AG20443 (cell line): ENCODE measurements around the gene PARL.
"Not testable (repeated sequence)": the region's sequence is repeated elsewhere in the genome, so short reads cannot be mapped to it uniquely, and the experiment has no call there.

Source experiments
- DNase-seq: peaks from one replicate; pipeline ENCODE4 v3.0.0; 2012; ENCODE audit warnings: low spot score, mixed read lengths

The PARL gene

DNA sequence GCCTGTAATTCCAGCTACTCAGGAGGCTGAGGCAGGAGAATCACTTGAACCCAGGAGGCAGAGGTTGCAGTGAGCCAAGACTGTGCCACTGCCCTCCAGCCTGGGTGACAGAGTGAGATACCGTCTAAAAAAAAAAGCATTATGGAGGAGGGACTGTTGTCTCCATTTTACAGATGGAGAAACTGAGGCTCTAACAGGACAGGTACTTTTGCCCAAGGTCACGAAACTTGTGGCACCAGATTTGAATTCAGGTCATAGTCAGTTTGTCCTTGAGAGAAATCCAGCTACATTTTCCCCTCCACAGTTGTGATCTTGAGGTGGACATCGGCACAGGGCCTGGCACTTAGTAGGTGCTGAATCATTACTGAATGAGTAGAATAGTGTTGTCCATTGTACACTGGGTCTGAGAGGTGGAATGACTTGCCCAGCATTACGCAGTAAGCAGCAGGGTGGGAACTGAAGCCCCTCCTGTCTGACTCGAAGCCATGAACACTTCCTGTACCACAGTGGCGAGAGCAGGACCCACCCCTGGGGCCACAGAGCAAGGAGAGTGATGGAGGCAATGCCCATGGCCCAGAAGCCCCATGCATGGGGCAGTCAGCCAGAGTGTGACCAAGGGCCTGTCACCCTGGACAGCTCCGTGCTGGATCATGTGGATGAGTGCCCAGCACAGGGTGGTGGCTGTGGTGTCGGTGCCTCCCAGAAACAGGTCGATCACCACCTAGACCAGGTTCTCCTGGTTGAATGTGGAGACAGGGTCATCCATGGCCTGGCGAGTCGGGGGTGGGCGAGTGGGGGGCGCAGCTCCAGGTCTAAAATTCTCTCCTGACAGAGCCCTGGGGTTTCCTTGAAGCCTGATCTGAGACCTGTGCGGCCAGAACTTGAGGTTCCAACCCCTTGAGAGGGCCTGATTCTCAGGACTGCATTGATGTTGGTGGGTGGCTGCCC, 20.4 kb upstream of the PARL start:
- no peak for DNase-seq

GRCh38 chr3:183898028-183898431, 13.3 kb upstream of the PARL start:
- DNase-seq = no peak

DNA sequence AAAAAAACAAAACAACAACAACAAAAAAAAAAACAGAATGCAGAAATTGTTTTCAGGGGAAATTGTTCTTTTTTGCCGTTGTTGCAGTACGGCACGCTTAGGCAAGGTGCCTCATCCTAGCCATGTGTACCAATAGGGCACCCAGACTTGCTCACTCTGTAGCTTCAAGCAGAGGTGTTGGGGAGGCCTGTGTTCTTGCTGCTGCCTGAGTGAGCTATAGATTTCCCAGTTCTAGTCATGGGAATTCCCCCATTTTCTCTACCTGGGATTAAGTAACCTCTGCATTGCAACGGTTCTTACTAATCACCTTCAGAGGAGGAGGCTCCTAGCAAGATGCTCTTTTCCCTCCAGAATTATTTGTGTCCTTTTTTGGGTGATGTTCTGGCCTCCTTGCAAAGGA, 12.9 kb upstream of the PARL start:
- DNase-seq = no peak

DNA sequence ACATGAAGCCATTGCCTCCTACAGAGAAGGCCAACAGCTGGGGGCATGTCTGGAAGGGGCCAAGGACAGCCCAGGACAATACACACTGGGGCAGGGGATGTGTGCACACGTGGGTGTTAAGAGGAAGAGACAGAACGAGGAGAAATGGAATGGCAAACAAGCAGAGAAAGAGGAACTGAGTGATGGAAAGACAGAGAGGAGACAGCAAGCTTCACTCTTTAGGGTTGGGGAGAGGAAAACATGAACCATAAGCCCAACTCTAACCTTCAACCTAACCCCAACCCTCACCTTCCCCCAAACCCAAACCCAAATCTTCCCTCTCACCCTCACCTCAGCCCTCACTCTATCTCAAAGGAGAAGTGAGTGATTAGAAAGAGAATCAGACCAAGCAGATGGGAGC, 11.9 kb upstream of the PARL start:
- no peak for DNase-seq

DNA sequence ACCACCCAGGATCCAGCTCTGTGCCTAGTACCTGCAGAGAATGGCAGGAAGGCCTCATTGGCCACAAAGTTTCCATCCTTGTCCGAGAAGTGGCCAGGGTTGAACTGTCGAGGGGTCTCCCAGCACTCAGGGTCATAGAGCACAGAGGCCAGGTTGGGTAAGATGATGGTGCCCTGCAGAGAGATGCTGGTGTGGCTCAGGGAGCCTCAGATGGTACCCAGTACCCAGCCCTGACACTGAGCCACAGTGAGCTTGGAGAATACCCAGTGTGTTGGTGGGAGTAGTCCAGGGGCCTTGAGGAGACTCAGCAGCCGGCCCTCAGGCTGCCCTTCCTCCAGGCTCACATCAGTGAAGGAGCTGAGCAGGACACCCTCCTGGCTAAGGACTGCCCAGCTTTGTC, 11.5 kb upstream of the PARL start:
- DNase-seq = no peak

- no peak for DNase-seq
These were observed 11.1 kb upstream of the PARL start for GRCh38 chr3:183895774-183896173.

GRCh38 chr3:183895296-183895695, 10.6 kb upstream of the PARL start:
- peak; percentile 91 for DNase-seq

GRCh38 chr3:183892610-183893214, 8.0 kb upstream of the PARL start:
- no peak for DNase-seq

DNA sequence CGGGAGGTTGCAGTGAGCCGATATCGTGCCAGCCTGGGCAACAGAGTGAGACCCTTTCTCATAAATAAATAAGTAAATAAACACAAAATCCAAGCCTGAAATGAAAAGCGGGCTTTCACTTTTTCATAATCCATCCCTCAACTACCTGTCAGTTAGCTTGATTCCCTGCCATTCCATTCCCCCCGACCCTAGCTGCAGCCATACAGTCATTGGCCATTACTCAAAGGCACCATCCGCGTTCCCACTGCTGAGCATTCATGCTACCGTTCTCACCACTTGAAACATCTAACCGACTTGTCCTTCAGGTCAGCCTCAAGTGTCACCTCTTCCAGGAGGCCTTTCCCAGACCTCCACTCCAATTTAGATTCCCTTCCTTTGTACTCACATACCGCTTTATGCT, 1.1 kb upstream of the PARL start:
- no peak for DNase-seq

GRCh38 chr3:183884097-183884426, 618 bp downstream of the PARL start:
- DNase-seq = no peak

DNA sequence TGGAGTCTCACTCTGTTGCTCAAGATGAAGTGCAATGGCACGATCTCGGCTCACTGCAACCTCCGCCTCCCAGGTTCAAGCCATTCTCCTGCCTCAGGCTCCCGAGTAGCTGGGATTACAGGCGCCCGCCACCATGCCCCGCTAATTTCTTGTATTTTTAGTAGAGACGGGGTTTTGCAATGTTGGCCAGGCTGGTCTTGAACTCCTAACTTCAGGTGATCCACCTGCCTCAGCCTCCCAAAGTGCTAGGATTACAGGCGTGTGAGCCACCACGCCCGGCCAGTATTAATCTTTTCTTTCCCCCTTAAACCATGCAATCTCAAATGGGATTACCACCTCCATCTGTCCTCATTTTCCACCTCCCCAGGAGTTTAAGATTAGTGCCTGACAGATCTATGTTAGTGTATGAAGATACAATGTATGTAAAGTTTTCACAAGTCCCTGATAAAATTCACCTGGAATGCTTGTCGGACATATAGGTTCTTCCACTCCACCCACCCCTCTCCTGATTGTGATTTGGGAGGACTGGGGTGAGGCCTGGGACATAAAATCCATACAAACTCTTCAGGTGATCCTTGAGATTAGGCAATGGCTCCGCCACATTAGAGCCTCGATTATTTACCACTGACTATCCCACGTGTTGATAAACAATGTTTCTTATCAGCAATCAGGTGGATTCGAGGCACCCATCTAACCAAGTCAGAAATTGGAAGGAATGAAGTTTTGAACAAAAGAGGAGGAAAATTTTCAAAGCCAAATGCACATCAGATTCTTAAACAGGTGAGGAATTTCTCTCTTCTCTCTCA, 1.2 kb downstream of the PARL start:
- DNase-seq = no peak

- no peak for DNase-seq
These were observed 4.6 kb downstream of the PARL start for GRCh38 chr3:183880121-183880520.

- DNase-seq = no peak
These were observed 5.4 kb downstream of the PARL start for GRCh38 chr3:183879243-183879642.

GRCh38 chr3:183878071-183878470, 6.6 kb downstream of the PARL start:
- DNase-seq = no peak

DNA sequence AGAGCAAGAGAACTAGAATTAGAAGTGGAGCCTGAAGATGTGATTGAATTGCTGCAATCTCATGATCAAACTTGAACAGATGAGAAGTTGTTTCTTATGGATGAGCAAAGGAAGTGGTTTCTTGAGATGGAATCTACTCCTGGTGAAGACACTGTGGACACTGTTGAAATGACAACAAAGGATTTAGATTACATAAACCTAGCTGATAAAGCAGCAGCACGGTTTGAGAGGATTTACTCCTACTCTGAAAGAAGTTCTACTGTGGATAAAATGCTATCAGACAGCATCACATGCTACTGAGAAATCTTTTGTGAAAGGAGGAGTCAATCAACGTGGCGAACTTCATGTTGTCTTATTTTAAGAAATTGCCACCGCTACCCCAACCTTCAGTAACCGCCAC, 7.5 kb downstream of the PARL start:
- not testable (repeated sequence) for DNase-seq

DNA sequence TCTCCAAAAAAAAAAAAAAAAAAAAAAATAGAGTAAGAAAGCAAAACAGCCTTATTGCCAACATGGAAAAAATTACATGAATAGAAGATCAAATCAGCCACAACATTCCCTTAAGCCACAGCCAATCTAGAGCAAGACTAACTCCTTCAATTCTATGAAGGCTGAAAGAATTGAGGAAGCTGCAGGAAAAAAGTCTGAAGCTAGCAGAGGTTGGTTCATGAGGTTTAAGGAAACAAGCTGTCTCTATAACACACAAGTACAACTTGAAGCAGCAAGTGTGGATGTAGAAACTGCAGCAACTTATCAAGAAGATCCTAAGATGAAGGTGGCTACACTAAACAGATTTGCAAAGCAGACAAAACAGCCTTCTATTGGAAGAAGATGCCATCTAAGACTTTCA, 9.3 kb downstream of the PARL start:
- no peak for DNase-seq

DNA sequence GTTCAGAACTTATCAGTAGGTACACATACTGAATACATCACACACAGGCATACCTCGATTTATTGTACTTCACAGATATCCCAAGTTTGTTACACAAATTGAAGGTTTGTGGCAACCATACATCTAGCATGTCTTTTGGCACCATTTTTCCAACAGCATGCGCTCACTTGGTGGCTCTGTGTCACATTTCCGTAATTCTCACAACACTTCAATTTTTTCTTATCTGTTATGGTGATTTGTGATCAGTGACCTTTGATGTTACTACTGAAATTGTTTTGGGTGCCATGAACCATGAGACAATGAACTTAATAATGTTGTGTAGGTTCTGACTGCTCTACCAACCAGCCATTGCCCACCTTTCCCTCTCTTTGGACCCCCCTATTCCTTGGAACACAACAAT, 10.8 kb downstream of the PARL start:
- no peak for DNase-seq

GRCh38 chr3:183871541-183871940, 13.1 kb downstream of the PARL start:
- no peak for DNase-seq

GRCh38 chr3:183870563-183870962, 14.1 kb downstream of the PARL start:
- DNase-seq = no peak

DNA sequence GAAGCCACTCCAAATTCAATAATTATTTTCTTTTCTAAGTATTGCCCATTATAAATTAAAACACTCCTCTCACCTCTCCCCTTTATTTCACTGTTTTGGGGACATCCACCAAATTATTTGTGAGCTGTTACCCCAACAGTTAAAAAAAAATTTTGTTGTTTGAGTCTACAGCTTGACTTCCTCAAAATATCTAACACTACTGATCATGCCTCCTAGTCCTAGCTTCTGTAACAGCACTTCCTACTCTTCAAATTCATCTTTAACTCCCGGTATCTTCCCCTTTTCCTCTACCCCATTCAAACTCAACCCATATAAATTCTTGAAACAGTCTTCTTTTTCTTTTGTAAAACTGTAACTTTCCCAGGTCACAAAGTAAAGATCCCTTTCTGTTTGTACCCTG, 15.9 kb downstream of the PARL start:
- DNase-seq = no peak

- DNase-seq = no peak
These were observed 22.1 kb downstream of the PARL start for GRCh38 chr3:183862610-183863009.

DNA sequence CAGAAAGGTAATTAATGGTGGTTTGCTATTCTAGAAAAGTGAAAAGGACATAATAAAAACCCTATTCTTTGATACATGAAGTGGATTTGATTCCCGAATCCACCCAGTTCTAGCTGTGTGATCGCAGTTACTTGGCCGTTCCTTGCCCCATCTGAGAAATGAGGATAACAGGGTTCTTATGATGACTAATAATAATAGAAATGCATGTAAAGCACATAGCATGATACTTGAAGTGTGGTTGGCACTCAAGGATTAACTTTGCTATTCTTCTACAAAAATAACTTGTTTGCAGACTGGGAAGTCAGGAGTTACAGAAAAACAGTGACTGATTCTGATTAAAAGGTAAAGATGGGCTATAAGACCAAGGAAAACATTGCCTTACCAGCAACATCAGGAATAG, 26.8 kb downstream of the PARL start:
- no peak for DNase-seq
